Endothelial cell of umbilical vein (primary cell): ENCODE measurements around the gene KBTBD8. TPM values are rescaled to one million over a fixed set of nuclear protein-coding genes. Genes with fewer than 3 reads are reported as not detected.

Experiments
- BruUV-seq: library from RNA; stranded (reverse); fragments of 400-500 nt; replicated peaks from 2 replicates; lab custom pipeline; 2021; lab: Mats Ljungman, UMichigan
- CTCF ChIA-PET: fragments of 300-600, 350-600 bp; sonication (Branson Sonifier 250); formaldehyde crosslinking; loops from one replicate; lab custom pipeline; 2021; ENCODE audit warnings: antibody characterized with exemption, inconsistent platforms; lab: Charles Lee
- POLR2A ChIA-PET: fragments of 300-600, 350-600 bp; sonication (Branson Sonifier 250); formaldehyde crosslinking; loops from one replicate; lab custom pipeline; 2021; ENCODE audit warnings: antibody characterized with exemption, inconsistent platforms; lab: Charles Lee
- DNase-seq: peaks from one replicate; pipeline ENCODE4 v3.0.0-alpha.2; 2011; ENCODE audit warnings: low read depth, low spot score
- FAIRE-seq: peaks from 2 replicates; lab custom pipeline; 2011; peaks lifted over from hg19 to GRCh38; lab: Jason Lieb, UNC
- H2AFZ ChIP-seq: 2 replicates; pipeline ENCODE4 v1.6.0; 2012; ENCODE audit warnings: low read depth, low read length, control low read depth, inconsistent platforms
- H3K27ac ChIP-seq: 2 replicates; pipeline ENCODE4 v1.5.1; 2011; ENCODE audit warnings: low read depth, mild to moderate bottlenecking, control low read depth, low read length, moderate library complexity; ENCODE audit not compliant: insufficient read depth
- H3K27me3 ChIP-seq, 2 experiments: 2 replicates each; pipeline versions ENCODE4 v1.6.0 to v1.6.1; 2011; ENCODE audit warnings: low read length in 2 of 2, mixed read lengths in 1 of 2; ENCODE audit not compliant: control insufficient read depth in 2 of 2, insufficient read depth in 2 of 2
- H3K36me3 ChIP-seq, 2 experiments: 2 replicates in 1 of 2; 3 replicates in 1 of 2; pipeline ENCODE4 v1.5.1; 2011; ENCODE audit warnings: low read length in 2 of 2, mild to moderate bottlenecking in 1 of 2, moderate library complexity in 1 of 2; ENCODE audit not compliant: control insufficient read depth in 2 of 2, insufficient read depth in 2 of 2; ENCODE audit errors: extremely low read depth in 1 of 2
- H3K4me1 ChIP-seq: 3 replicates; pipeline ENCODE4 v1.5.1; 2011; ENCODE audit warnings: mild to moderate bottlenecking, low read length; ENCODE audit not compliant: control insufficient read depth, insufficient read depth; ENCODE audit errors: extremely low read depth
- H3K4me2 ChIP-seq: 2 replicates; pipeline ENCODE4 v1.6.1; 2011; ENCODE audit warnings: low read length, control low read depth, mixed read lengths; ENCODE audit not compliant: insufficient read depth
- H3K4me3 ChIP-seq, 3 experiments: fragments of 200-600 bp in 1 of 3; sonication (generic), shearing (Covaris generic) in 1 of 3; replicated peaks in 1 of 3; 2 replicates each; pipeline ENCODE4 v1.5.1; 2011 to 2016; ENCODE audit warnings: control low read depth in 3 of 3, low read length in 3 of 3, mild to moderate bottlenecking in 2 of 3, inconsistent platforms in 1 of 3, low read depth in 1 of 3, moderate library complexity in 1 of 3; ENCODE audit not compliant: insufficient read depth in 1 of 3
- H3K79me2 ChIP-seq: 2 replicates; pipeline ENCODE4 v1.6.0; 2012; ENCODE audit warnings: low read length, inconsistent platforms; ENCODE audit not compliant: control insufficient read depth, insufficient read depth
- H3K9ac ChIP-seq: replicated peaks from 2 replicates; pipeline ENCODE3; 2011; ENCODE audit warnings: low read length, control low read depth; ENCODE audit not compliant: insufficient read depth; ENCODE audit errors: extremely low read depth
- H3K9me1 ChIP-seq: replicated peaks from 3 replicates; pipeline ENCODE4 v1.6.0; 2011; ENCODE audit warnings: mild to moderate bottlenecking, low read length; ENCODE audit not compliant: control insufficient read depth, insufficient read depth; ENCODE audit errors: extremely low read depth
- H3K9me3 ChIP-seq: replicated peaks from 2 replicates; pipeline ENCODE4 v1.5.1; 2012; ENCODE audit warnings: low read length, inconsistent platforms; ENCODE audit not compliant: control insufficient read depth, insufficient read depth
- H4K20me1 ChIP-seq: replicated peaks from 2 replicates; pipeline ENCODE3; 2011; ENCODE audit warnings: mild to moderate bottlenecking, low read length; ENCODE audit not compliant: control insufficient read depth, insufficient read depth; ENCODE audit errors: extremely low read depth
- CTCF ChIP-seq, 2 donors: IDR thresholded peaks; 1 replicate in 1 of 2; 2 replicates in 1 of 2; pipeline ENCODE4 v1.5.1; 2011; ENCODE audit warnings: low read length in 2 of 2, mild to moderate bottlenecking in 2 of 2, moderate library complexity in 2 of 2, control low read depth in 1 of 2, inconsistent platforms in 1 of 2, low read depth in 1 of 2; ENCODE audit not compliant: insufficient read depth in 1 of 2; ENCODE audit errors: extremely low read depth in 1 of 2
- EZH2 ChIP-seq: IDR thresholded peaks from 2 replicates; pipeline ENCODE4 v1.6.1; 2012; ENCODE audit warnings: borderline replicate concordance, low read depth, mild to moderate bottlenecking, moderate library complexity, low read length, inconsistent platforms; ENCODE audit not compliant: severe bottlenecking
- FOS ChIP-seq: IDR thresholded peaks from 2 replicates; pipeline ENCODE4 v1.6.1; 2011; ENCODE audit warnings: mild to moderate bottlenecking, low read length, moderate library complexity, borderline replicate concordance; ENCODE audit not compliant: insufficient read depth
- GATA2 ChIP-seq: IDR thresholded peaks from 2 replicates; pipeline ENCODE4 v1.7.0; 2011; ENCODE audit warnings: low read depth, mild to moderate bottlenecking, moderate library complexity, mixed read lengths, low read length; ENCODE audit not compliant: insufficient read length, insufficient read depth
- JUN ChIP-seq: IDR thresholded peaks from 2 replicates; pipeline ENCODE4 v1.6.1; 2011; ENCODE audit warnings: borderline replicate concordance, low read depth; ENCODE audit not compliant: insufficient read length, insufficient read depth
- MAX ChIP-seq: IDR thresholded peaks from 2 replicates; pipeline ENCODE4 v1.6.1; 2011; ENCODE audit not compliant: insufficient read depth, insufficient read length
- MYC ChIP-seq: IDR thresholded peaks from one replicate; pipeline ENCODE4 v1.6.1; 2011; ENCODE audit warnings: mild to moderate bottlenecking, low read depth, low read length
- POLR2A ChIP-seq: IDR thresholded peaks from 2 replicates; pipeline ENCODE4 v1.6.1; 2012; ENCODE audit warnings: low read depth, mild to moderate bottlenecking, control low read depth, low read length
- POLR2AphosphoS5 ChIP-seq: IDR thresholded peaks from 2 replicates; pipeline ENCODE4 v1.6.1; 2012; ENCODE audit warnings: low read depth, mild to moderate bottlenecking, control low read depth, low read length, moderate library complexity; ENCODE audit not compliant: insufficient read depth
- dilution Hi-C: fragments of 300-500 bp; cut with MboI; formaldehyde crosslinking; loops from one replicate; pipeline ENCODE4 v1.15.0; 2019; ENCODE audit warnings: low sequenced_read_pairs; ENCODE audit not compliant: extremely low pct_ligation_motif_present
- intact Hi-C: fragments of 100-400 bp; cut with micrococcal nuclease; formaldehyde crosslinking; loops from one replicate; pipeline ENCODE4 v1.10.0; 2022
- polyA plus RNA-seq, 4 experiments: library from polyadenylated mRNA; depleted of rRNA in 3 of 4; stranded (reverse) in 3 of 4; unstranded in 1 of 4; fragments of >200 nt; gene quantifications; 2 replicates each; pipeline versions ENCODE4 v1.2.1 to v1.2.3, GENCODE V29; 2011 to 2012; ENCODE audit warnings: missing spikeins in 1 of 4
- total RNA-seq: library from RNA; stranded (reverse); gene quantifications from 2 replicates; pipeline ENCODE4 v1.2.3, GENCODE V29; 2021

KBTBD8 gene
- total and polyA plus RNA-seq, 2 donors (not counting 3 experiments of a cell fraction or from before 2014, with no cell fraction given), result 0.26 to 1.1 TPM

- ChIA-PET CTCF (interaction anchor here (0.8 to 2.4 kb wide), 4 partner anchors 20 to 118 kb away, joined by 3 to 15 read pairs (median 4); no protein-coding TSS in a partner anchor), POLR2A (no interaction called here)
- no peak for FAIRE-seq
- Histone ChIP-seq H3K9me3 (no peaks in the 10 kb centered on the region), H4K20me1 (no peaks in the 10 kb centered on the region), H3K27me3 (peaks cover 0 to 15% of the 10 kb centered on the region in 2 experiments), H2AFZ (no peak overlapping the region), H3K36me3 (no peaks in the 10 kb centered on the region), H3K79me2 (no peaks in the 10 kb centered on the region), H3K27ac (no peak overlapping the region), H3K9ac (no peak overlapping the region), H3K4me2 (no peak overlapping the region), H3K4me3 (no peak overlapping the region), H3K9me1 (no peaks in the 10 kb centered on the region), H3K4me1 (no peaks in the 10 kb centered on the region)
- intact Hi-C loops, result no loop called here
- DNase-seq, result peak; percentile 35
- TF ChIP-seq MYC, result no peak
- peak; percentile 16 for TF ChIP-seq GATA2
- TF ChIP-seq JUN, result peak; percentile 46
- TF ChIP-seq MAX, result no peak
- no peak for TF ChIP-seq POLR2AphosphoS5
- TF ChIP-seq CTCF (IDR thresholded peaks at IDR 0.05; ENCODE audit: extremely low read depth in 1 of 2, insufficient read depth in 1 of 2, low read depth in 1 of 2, low read length in 2 of 2), result no peak
- no peak for TF ChIP-seq EZH2
- no peak for TF ChIP-seq POLR2A
- peak; percentile 78 for TF ChIP-seq FOS
- dilution Hi-C loops, result no loop called here
- BruUV-seq, result no TSS peak
These were observed 6.6 kb upstream of the KBTBD8 start for GRCh38 chr3:66991459-66991858.
